Cortex of kidney (tissue), 1 donor: ENCODE measurements around the gene PCDH11Y.
"Not testable (repeated sequence)": the region's sequence is repeated elsewhere in the genome, so short reads cannot be mapped to it uniquely, and the experiment has no call there.

Experiments
- DNase-seq: peaks from one replicate; lab custom pipeline; 2025; lab: John Stamatoyannopoulos, UW

Gene PCDH11Y, protein sequence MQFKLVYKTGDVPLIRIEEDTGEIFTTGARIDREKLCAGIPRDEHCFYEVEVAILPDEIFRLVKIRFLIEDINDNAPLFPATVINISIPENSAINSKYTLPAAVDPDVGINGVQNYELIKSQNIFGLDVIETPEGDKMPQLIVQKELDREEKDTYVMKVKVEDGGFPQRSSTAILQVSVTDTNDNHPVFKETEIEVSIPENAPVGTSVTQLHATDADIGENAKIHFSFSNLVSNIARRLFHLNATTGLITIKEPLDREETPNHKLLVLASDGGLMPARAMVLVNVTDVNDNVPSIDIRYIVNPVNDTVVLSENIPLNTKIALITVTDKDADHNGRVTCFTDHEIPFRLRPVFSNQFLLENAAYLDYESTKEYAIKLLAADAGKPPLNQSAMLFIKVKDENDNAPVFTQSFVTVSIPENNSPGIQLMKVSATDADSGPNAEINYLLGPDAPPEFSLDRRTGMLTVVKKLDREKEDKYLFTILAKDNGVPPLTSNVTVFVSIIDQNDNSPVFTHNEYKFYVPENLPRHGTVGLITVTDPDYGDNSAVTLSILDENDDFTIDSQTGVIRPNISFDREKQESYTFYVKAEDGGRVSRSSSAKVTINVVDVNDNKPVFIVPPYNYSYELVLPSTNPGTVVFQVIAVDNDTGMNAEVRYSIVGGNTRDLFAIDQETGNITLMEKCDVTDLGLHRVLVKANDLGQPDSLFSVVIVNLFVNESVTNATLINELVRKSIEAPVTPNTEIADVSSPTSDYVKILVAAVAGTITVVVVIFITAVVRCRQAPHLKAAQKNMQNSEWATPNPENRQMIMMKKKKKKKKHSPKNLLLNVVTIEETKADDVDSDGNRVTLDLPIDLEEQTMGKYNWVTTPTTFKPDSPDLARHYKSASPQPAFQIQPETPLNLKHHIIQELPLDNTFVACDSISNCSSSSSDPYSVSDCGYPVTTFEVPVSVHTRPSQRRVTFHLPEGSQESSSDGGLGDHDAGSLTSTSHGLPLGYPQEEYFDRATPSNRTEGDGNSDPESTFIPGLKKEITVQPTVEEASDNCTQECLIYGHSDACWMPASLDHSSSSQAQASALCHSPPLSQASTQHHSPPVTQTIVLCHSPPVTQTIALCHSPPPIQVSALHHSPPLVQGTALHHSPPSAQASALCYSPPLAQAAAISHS (N-terminal part only)

DNA sequence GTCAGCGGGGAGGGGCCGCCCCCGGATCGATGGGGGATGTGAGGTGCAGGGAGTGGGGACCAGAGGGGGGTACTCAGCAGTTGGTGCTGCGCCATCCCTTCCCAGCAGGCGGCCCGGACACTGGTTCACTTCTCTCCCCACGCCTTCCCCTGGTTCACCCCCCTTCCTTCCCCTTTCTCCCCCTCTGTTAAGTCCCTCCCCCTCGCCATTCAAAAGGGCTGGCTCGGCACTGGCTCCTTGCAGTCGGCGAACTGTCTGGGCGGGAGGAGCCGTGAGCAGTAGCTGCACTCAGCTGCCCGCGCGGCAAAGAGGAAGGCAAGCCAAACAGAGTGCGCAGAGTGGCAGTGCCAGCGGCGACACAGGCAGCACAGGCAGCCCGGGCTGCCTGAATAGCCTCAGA, at the start of gene PCDH11Y:
PCDH11Y (plus strand) TSS at position 240 of the 400 bp plus-strand sequence. CDS start 56,804 bp downstream, outside the sequence.
- not testable (repeated sequence) for DNase-seq

DNA sequence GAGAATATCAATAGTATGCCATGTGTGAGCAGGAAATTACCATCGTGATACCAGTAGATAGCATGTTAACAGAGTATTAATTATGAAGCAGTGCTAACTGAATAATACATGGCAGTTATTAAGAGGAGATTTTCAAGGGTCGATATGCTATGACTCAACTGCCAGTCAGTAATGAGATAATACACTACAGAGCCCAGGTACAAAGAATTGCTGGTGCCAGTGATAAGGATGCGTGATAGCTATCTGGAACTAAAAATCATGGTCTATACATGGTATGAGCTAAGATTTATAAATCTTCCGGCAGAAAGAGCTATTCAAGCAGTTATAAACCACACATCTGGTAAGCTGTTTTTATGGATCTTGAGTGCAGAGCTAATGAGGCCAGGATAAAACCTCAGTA, 32.2 kb upstream of the PCDH11Y start:
- not testable (repeated sequence) for DNase-seq

DNA sequence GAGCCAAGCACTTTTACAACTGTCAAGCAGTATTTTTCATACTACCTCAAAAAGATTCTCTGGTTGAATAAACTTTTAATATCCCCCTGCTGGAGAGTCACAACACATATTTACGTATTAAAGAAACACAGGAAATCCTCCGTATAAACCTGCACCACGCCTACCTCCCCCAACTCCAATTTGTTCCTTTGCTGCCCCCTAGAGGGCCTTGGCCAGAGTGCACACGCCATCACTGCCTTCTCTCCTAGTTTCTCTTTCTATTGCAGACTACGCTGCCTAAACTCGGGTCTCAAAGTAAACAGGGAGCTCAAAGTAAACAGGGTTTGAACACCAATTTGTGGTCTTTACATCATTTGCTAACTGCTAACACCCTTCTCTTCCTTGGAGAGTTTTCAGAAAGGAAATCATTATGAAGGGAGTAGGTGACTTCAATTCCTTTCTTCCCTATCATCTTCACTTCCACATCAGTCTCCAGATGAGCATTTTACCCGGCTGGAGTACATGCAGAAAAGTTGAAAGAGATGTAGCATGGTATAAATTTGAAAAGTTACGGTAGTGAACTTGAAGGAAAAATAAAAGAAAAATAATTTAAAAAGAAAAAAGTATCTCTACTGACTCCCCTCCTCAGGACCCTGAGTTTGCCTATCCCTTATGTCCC, 8.2 kb upstream of the PCDH11Y start:
- not testable (repeated sequence) for DNase-seq

DNA sequence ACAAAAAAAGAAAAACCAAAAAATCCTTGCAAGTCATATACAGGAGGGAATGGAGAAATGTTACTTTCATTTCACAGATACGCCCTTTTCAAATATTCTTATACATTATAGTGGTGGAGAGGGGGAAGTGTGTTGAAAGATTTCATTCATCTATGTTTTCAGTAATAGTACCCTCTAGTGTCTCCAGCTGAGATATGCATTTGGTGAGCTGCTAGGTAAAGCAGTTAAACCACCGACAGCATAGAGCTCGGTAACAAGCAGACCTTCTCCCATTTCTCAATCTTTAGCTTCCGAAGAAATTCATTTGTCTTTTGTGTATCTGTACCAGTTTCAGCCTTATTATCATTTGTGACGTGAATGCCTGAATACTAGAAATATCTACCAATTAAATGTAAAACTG, 5.2 kb upstream of the PCDH11Y start:
- DNase-seq: not testable (repeated sequence)

DNA sequence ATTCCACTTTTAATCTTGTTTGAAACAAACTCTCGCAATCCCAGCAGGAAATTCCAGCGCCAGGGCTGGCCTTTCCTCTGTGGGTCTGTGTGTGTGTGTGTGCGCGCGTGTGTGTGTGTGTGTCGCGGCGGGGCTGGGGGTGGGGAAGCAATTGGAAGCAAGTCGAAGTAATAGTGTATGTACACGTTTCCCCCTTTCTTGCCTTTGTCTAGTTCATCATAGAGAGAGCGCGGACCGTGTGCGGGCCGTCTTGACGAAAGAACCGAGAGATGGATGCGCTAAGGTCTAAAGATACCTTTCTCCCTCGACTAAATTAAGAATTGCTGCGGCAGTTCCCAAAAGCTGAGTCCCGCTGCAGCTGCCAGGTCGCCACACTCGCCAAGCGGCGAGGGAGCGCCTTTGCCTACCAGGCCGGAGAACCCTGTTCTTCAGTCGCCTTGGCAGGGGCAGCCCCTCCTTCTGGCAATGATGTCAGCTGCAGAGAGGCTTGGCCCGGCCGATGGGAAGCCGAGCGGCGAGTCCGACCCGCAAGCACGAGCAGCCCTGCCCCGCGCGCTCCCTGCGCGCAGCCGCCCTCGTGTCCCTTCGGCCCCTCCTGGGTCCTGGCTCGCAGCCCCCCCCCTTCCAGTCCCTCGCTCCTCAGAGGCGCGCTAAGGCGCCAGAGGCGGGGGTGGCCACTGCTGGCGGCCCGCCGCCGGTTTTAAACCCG, 2.5 kb downstream of the PCDH11Y start:
- not testable (repeated sequence) for DNase-seq

DNA sequence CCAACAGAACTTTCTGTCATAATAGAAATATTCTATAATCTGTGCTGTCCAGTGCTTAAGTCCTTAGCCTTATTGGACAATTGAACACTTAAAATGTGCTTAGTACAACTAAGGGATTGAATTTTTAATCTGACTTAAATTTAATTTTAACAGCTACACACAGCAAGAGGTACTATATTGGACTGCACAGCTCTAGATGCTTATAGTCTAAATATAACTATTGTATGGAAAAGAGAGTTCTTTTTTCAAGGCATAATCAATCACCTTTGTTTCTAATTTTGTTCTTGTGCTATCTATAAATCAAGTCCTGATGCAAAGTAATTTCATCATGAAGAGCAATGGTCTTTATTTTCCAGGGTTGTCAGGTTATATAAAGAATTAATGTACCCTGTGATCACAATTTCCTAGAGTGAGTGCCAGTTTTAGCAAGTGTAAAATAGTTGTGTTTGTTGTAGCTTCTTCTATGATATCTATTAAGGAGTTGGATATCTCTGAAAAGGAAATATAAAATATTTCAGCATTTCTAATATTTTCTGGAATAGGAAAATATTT, 39.0 kb downstream of the PCDH11Y start:
- not testable (repeated sequence) for DNase-seq

DNA sequence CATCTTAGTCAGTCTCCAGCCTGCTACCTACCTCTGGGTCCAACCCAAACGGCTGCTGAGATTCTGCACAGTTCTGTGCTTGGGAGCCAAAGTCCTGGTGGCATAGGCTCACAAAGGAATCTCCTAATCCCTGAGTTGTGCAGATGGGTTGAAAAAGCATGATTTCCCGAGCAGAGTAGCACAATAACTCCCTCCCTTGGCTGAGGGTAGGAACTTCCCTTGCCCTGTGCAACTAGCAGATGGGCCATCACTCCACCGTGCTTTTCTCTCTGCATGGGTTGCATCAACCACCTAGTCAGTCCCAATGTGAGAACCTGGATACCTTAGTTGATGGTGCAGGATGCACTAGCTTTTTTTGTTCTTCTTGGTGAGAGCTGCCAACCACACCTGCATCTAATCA, 82.9 kb downstream of the PCDH11Y start:
- not testable (repeated sequence) for DNase-seq

DNA sequence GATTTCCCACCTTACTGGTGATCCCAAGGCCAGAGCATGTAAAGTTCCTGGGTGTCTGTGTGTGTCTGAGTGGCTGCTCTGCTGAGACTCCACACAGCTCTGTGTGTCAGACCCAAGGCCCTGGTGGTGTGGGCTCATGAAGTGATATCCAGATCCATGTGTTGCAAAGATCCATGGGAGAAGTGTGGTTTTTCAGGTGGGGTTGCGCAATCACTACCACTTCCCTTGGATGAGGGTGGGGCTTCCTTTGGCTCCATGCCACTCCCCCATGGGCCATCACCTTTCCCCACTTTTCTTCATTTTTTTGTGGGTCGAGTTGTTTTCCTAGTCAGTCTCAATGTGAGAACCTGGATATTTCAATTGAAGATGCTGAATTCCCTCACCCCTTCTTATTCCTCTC, 182.9 kb downstream of the PCDH11Y start:
- DNase-seq: not testable (repeated sequence)

DNA sequence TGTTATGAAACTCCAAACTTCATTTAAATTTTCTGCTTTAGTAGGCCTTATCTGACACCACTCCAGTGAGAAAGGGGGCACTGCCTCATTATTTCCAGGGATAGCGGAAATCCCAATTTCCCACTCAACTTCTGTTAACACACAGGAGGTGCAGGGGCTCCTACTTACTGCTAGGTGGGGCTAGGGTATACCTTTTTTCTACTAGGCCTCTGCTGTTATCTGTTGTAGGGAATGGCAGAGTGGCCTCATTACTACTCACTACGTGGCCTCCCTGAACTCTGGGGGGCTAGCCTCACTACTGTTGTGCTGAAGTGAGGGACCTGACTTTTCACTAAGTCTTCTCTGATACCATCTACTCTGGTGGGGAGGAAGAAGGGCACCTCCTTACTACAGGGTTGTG, 215.0 kb downstream of the PCDH11Y start:
- DNase-seq: not testable (repeated sequence)

DNA sequence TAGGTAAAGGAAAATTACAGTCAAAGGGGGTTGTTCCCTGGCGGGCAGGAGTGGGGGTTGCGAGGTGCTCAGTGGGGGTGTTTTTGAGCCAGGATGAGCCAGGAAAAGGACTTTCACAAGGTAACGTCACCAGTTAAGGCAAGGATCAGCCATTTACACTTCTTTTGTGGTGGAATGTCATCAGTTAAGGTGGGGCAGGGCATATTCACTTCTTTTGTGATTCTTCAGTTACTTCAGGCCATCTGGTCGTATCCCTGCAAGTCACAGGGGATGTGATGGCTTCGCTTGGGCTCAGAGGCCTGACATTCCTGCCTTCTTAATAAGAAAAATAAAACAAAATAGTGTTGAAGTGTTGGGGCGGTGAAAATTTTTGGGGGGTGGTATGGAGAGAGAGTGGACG, 324.8 kb downstream of the PCDH11Y start:
- DNase-seq: not testable (repeated sequence)

DNA sequence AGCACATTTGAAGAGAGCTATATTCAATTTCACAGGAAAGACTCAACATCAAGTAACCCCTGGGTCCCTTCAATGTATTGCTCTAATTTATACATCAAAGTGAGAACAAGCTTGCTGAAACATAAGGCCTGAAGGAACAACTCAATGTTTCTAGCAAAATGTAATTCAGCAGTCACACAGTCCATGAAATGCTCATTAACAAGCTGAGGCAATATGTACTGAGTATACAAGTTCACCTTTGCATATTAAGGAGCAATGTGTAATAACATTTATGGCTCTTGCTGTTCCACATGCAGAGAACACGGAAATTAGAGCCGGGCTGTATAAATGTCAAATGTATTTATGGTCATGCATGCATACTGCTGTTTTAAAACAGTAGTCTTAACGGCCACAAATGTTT, 342.1 kb downstream of the PCDH11Y start:
- DNase-seq: not testable (repeated sequence)

DNA sequence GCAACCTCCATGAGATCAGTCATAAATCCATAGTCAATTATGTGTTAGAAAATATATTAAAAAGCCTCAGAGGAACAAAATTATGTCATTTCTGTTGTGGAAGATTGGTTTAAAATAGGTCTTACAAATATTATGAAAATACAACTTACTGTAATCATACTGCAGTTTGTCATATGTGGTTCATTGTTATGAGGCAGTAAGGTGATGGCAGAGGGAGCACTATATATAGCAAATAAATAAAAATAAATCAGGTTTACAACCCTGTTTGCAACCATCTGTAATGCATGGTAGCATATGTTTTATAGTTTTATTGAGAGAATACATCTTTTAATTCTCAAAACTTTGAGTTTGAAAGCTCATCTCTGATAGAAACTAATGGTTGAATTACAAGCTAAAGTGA, 543.6 kb downstream of the PCDH11Y start:
- DNase-seq: not testable (repeated sequence)

DNA sequence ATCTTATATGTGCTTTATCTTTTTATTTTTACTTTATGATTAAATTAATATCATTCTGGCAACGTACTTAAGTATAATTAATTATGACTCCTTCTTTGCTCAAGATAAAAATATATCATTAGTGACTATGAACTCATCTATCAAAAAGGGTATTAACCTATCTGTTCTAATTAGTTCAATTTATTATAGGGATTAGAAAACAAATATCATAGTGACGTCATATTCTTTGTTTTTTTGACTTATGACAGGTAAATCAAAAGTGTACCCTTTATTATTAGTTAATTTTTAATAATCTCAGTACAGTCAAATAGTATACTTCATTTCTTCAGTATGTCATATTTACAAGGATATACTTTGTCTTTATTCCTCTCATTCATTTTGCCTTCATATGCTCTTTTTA, 638.5 kb downstream of the PCDH11Y start:
- not testable (repeated sequence) for DNase-seq

DNA sequence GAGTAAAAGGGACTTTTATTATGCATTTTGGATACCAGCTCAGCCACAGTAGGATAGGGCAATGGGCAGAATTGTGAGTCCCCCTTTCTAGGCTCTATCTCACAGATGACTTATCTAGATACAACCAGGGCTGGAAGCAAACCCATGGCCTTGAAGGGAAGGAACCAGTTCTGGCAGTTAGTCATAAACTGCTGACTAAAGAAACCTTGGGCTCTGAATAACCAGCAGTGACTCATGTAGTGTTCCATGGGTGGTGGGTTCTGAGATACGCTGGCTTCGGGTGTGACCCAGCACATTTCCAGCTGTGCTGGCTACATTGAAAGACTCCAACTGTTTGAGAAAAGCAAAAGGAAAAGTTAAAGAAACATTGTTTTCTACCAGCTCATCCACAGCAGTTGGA, 679.2 kb downstream of the PCDH11Y start:
- not testable (repeated sequence) for DNase-seq

DNA sequence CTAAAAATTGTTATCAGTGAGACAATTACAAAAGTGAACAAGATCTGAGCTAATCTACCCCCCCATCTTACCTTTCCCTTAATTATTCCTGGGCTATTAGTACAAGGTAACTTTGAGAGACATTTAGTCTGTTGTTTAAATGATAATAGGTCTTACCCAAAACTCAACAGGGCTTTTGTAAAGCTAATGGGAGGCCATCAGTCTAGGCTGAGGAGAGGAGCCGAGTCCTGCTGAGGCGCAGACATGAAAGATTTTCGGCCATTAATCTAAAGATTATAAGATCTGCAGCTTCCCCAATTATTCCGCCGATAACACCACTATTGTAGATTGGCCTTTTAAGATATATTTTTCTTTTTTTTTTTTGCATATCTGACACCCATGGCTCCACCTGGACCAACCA, 708.6 kb downstream of the PCDH11Y start:
- not testable (repeated sequence) for DNase-seq

DNA sequence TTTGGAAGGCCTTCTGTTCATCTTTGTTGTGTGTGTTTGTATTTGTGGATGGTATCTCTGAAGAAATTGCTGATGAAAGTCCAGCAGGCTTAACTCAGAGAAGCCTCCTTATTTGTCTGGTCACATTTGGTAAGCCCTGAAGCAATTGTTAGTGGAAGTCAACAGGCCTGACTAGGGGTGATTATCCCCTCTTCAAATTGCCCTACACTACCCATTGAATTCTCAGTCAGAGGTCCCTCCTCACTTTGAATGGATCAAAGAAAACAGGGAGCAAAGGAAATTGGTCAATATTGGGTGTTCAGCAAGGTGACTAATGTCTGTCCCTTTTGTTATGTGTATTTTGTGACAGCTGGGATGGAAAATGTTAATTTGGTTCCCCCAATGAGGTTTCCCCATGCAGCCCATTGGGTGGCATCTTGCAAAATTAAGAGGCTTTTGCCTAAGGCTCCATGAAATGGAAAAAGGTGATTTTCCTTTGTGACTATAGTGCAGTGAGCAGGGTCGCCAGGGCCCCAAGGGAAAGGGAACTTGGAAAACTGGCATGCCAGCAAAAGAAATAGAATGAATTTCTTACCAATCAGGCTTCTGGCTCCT, 709.8 kb downstream of the PCDH11Y start:
- not testable (repeated sequence) for DNase-seq

DNA sequence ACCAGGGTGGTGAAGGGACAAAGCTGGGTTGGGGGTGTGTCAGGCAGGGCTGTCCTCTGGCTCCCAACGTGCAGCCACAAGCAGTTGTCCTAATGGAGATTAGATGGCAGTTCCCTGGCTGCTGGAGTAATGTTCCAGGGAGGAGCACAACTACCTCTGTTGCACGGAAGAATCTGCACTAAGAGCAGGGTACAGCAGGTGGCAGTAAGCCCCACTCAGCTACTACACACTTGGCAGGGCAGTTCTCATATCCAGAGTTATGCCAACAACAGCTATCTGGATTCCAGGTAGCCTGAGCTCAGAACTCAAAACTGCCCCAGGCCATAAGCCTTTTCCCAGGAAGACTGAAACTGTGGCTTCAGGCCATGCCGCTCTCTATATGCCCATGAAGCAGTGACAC, 761.3 kb downstream of the PCDH11Y start:
- not testable (repeated sequence) for DNase-seq

DNA sequence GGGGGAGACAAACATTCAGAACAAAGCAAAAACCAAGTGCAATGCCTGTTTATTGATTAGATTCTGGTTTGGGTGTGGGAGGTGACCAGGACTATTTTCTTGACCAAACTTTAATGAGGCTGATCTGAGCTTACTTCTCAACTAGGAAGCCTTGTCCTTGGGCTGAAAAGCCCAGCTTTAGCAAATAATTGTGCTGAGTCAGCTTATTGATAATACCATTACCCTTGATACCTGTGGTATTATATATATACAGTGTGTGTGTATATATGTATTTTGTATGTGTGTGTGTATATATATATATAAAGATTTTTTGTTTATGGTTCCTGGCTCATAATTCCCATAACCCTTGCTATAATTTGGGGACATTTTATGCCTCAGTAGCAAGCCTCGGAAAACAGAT, 776.4 kb downstream of the PCDH11Y start:
- not testable (repeated sequence) for DNase-seq
